WTC11 (cell line): ENCODE results near the gene PEX26.

Experiments used
- CREM ChIP-seq: sonication (generic); formaldehyde crosslinking; IDR thresholded peaks from 2 replicates; pipeline ENCODE4 v1.8.1; 2022; ENCODE audit warnings: mild to moderate bottlenecking, missing genetic modification reagents, moderate library complexity
- CTCF ChIP-seq: fragments of 200-600 bp; IDR thresholded peaks from 2 replicates; pipeline ENCODE4 v1.8.0; 2022; ENCODE audit warnings: antibody characterized with exemption
- ELF4 ChIP-seq: sonication (generic); formaldehyde crosslinking; IDR thresholded peaks from 2 replicates; pipeline ENCODE4 v1.8.1; 2022; ENCODE audit warnings: low read depth, mild to moderate bottlenecking, moderate library complexity, missing genetic modification reagents
- JUN ChIP-seq: sonication (generic); formaldehyde crosslinking; IDR thresholded peaks from 2 replicates; pipeline ENCODE4 v1.8.0; 2023; ENCODE audit warnings: mild to moderate bottlenecking, missing genetic modification reagents
- TEAD1 ChIP-seq: sonication (generic); formaldehyde crosslinking; IDR thresholded peaks from 2 replicates; pipeline ENCODE4 v1.8.0; 2022; ENCODE audit warnings: mild to moderate bottlenecking, missing genetic modification reagents
- TF ChIP-seq, protein P1 (sequence below): sonication (generic); formaldehyde crosslinking; IDR thresholded peaks from 2 replicates; pipeline ENCODE4 v1.8.0; 2023; ENCODE audit warnings: missing genetic modification reagents
- TF ChIP-seq, protein P2 (sequence below): sonication (generic); formaldehyde crosslinking; conservative IDR thresholded peaks from 2 replicates; pipeline ENCODE4 v1.8.1; 2022; ENCODE audit warnings: mild to moderate bottlenecking, missing genetic modification reagents

GRCh38 chr22:18121954-18122554, 44.3 kb downstream of the PEX26 start:
- TF ChIP-seq CREM (CRISPR knock-in tag) (no peak), TEAD1 (CRISPR knock-in tag) (no peak), CTCF (no peak), JUN (CRISPR knock-in tag) (no peak), ELF4 (CRISPR knock-in tag) (no peak)
- TF ChIP-seq, protein P1, sequence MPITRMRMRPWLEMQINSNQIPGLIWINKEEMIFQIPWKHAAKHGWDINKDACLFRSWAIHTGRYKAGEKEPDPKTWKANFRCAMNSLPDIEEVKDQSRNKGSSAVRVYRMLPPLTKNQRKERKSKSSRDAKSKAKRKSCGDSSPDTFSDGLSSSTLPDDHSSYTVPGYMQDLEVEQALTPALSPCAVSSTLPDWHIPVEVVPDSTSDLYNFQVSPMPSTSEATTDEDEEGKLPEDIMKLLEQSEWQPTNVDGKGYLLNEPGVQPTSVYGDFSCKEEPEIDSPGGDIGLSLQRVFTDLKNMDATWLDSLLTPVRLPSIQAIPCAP (CRISPR knock-in tag): no peak
- TF ChIP-seq, protein P2, sequence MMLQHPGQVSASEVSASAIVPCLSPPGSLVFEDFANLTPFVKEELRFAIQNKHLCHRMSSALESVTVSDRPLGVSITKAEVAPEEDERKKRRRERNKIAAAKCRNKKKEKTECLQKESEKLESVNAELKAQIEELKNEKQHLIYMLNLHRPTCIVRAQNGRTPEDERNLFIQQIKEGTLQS: no peak
